ENCODE measurements around the gene UPK1B.

DNA sequence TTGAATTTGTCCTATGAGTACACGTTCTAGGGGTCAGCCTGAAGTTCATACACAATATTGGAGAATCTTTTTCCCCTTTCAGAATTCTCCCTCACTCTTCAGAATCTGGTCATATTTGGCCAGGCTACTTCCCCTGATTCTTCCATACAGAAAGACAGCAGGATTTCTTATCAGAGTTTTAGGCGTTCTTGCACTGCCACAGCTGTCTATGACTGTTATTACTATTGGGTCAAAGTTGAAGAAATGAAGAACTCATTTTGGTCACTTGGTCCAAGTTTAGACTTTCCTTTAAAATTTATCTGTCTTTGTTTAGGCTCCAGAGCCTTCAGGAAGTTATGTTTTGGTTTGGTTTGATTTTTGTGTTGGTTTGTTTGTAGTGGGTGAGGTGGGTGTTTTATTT is 15.4 kb upstream of the UPK1B start:
- TF ChIP-seq YY1 (IDR thresholded peaks at IDR 0.05; ENCODE audit: insufficient read depth, insufficient read length) (no peak), ZNF274 (IDR thresholded peaks at IDR 0.05; ENCODE audit: low read depth, low read length) (no peak), SUZ12 (IDR thresholded peaks at IDR 0.05; ENCODE audit: extremely low read depth, insufficient read depth, insufficient read length) (no peak)
